Lower lobe of right lung (tissue), 2 donors: ENCODE results near the gene DAP3. TPM values are rescaled to one million over a fixed set of nuclear protein-coding genes. Genes with fewer than 3 reads are reported as not detected.
A peak's percentile ranks its signal among the peaks of the same experiment; 100 is the strongest.
"Not testable (repeated sequence)": the region's sequence is repeated elsewhere in the genome, so short reads cannot be mapped to it uniquely, and the experiment has no call there.

ENCODE experiments used
- ATAC-seq, 2 donors: fragments of 200-7000 bp; cut with Tn5 transposase; one replicate each; pipeline ENCODE4 v1.9.1; 2020 to 2022; ENCODE audit warnings: mild to moderate bottlenecking in 2 of 2, moderate library complexity in 2 of 2
- DNase-seq: peaks from one replicate; pipeline ENCODE4 v3.0.0-alpha.2; 2020
- H3K27ac ChIP-seq: fragments of 200-600 bp; one replicate; pipeline ENCODE4 v1.8.0; 2022
- H3K27me3 ChIP-seq: fragments of 200-600 bp; one replicate; pipeline ENCODE4 v1.8.0; 2022; ENCODE audit warnings: low read depth
- H3K36me3 ChIP-seq: fragments of 200-600 bp; one replicate; pipeline ENCODE4 v1.8.0; 2022; ENCODE audit warnings: mild to moderate bottlenecking
- H3K4me1 ChIP-seq: fragments of 200-600 bp; one replicate; pipeline ENCODE4 v1.8.0; 2022
- H3K4me3 ChIP-seq: fragments of 200-600 bp; one replicate; pipeline ENCODE4 v1.8.0; 2022; ENCODE audit warnings: mild to moderate bottlenecking
- H3K9me3 ChIP-seq: fragments of 200-600 bp; one replicate; pipeline ENCODE4 v1.8.0; 2022
- intact Hi-C: fragments of 100-400 bp; cut with DNase I; formaldehyde crosslinking; loops from one replicate; pipeline ENCODE4 v1.11.0; 2022
- total RNA-seq: library from RNA; stranded (reverse); fragmentation: NEBNext Ultra II Directional; extraction: Animal tissue kit (Norgen Biotek cat#: 25700); gene quantifications from one replicate; pipeline ENCODE4 v1.2.1, GENCODE V29; 2021
- TF ChIP-seq, protein P1 (sequence below): fragments of 200-600 bp; IDR thresholded peaks from one replicate; pipeline ENCODE4 v1.8.0; 2022; ENCODE audit warnings: antibody characterized with exemption, mild to moderate bottlenecking
- donor health status: DM: no; HTN: yes; CAD: no; lungs with severe emphysema.

The DAP3 gene
- total RNA-seq, 1 donor from 2014 or later, result 77.7 TPM

- intact Hi-C loops, result no loop called here
- DNase-seq (no peak), ATAC-seq (no peak)
- H3K9me3 ChIP-seq, result no peaks in the 10 kb centered on the region
- H3K27ac ChIP-seq, result no peak overlapping the region
- TF ChIP-seq, protein P1, sequence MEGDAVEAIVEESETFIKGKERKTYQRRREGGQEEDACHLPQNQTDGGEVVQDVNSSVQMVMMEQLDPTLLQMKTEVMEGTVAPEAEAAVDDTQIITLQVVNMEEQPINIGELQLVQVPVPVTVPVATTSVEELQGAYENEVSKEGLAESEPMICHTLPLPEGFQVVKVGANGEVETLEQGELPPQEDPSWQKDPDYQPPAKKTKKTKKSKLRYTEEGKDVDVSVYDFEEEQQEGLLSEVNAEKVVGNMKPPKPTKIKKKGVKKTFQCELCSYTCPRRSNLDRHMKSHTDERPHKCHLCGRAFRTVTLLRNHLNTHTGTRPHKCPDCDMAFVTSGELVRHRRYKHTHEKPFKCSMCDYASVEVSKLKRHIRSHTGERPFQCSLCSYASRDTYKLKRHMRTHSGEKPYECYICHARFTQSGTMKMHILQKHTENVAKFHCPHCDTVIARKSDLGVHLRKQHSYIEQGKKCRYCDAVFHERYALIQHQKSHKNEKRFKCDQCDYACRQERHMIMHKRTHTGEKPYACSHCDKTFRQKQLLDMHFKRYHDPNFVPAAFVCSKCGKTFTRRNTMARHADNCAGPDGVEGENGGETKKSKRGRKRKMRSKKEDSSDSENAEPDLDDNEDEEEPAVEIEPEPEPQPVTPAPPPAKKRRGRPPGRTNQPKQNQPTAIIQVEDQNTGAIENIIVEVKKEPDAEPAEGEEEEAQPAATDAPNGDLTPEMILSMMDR, result no peak
- peaks cover 100% of the 10 kb centered on the region for H3K36me3 ChIP-seq
- no peaks in the 10 kb centered on the region for H3K4me1 ChIP-seq
- H3K4me3 ChIP-seq, result no peak overlapping the region
- no peaks in the 10 kb centered on the region for H3K27me3 ChIP-seq
Observed at GRCh38 chr1:155673003-155673402, 15.9 kb upstream of the DAP3 start.

- no peak for ATAC-seq
- Histone ChIP-seq H3K9me3 (no peaks in the 10 kb centered on the region), H3K36me3 (peaks cover 86% of the 10 kb centered on the region), H3K27ac (no peak overlapping the region), H3K4me1 (peaks cover 1% of the 10 kb centered on the region), H3K27me3 (no peaks in the 10 kb centered on the region), H3K4me3 (no peak overlapping the region)
- intact Hi-C loops, result no loop called here
- DNase-seq, result no peak
- TF ChIP-seq, protein P1, result no peak
Observed at GRCh38 chr1:155678027-155678426, 10.9 kb upstream of the DAP3 start.

GRCh38 chr1:155678992-155679391 lies 9.9 kb upstream of the DAP3 start:
- DNase-seq, intact Hi-C loops, H3K4me3 ChIP-seq, H3K9me3 ChIP-seq, H3K27ac ChIP-seq, ATAC-seq, H3K27me3 ChIP-seq: not testable (repeated sequence)
- Histone ChIP-seq H3K4me1 (peaks cover 11% of the 10 kb centered on the region), H3K36me3 (peaks cover 76% of the 10 kb centered on the region)

DNA sequence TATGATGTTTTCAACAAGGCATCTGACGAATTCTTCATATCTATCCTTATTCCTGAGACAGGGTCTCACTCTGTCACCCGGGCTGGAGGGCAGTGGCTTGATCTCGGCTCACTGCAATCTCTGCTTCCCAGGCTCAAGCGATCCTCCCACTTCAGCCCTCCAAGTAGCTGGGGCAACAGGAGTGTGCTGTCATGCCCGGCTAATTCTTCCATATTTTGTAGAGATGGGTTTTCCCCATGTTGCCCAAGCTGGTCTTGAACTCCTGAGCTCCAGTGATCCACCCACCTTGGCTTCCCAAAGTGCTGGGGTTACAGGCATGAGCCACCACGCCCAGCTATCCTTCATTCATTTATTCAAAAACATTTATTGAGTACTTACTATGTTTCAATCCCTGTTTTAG lies 8.4 kb upstream of the DAP3 start:
- Histone ChIP-seq H3K4me1 (peaks cover 26% of the 10 kb centered on the region), H3K36me3 (peaks cover 61% of the 10 kb centered on the region), H3K27ac (no peak overlapping the region), H3K9me3 (no peaks in the 10 kb centered on the region), H3K27me3 (no peaks in the 10 kb centered on the region), H3K4me3 (no peak overlapping the region)
- ATAC-seq (no peak), DNase-seq (no peak)
- TF ChIP-seq, protein P1, result no peak
- intact Hi-C loops, result no loop called here

GRCh38 chr1:155681776-155682175 lies 7.1 kb upstream of the DAP3 start:
- Histone ChIP-seq H3K27ac (no peak overlapping the region), H3K36me3 (peaks cover 48% of the 10 kb centered on the region), H3K9me3 (no peaks in the 10 kb centered on the region), H3K27me3 (no peaks in the 10 kb centered on the region), H3K4me1 (peaks cover 38% of the 10 kb centered on the region), H3K4me3 (no peak overlapping the region)
- TF ChIP-seq, protein P1, result no peak
- DNase-seq (no peak), ATAC-seq (no peak)
- intact Hi-C loops, result no loop called here

GRCh38 chr1:155687705-155688323 lies 1.1 kb upstream of the DAP3 start:
- H3K27me3 ChIP-seq, DNase-seq, intact Hi-C loops, H3K9me3 ChIP-seq: not testable (repeated sequence)
- ATAC-seq, result peak; percentile 71 to 74
- Histone ChIP-seq H3K36me3 (peaks cover 12% of the 10 kb centered on the region), H3K4me3 (peak overlapping the region; percentile 98), H3K4me1 (peaks cover 49% of the 10 kb centered on the region), H3K27ac (peak overlapping the region; percentile 99)
